HG03103 (cell line): ENCODE results near the gene ACSM3.
A peak's percentile ranks its signal among the peaks of the same experiment; 100 is the strongest.
"Not testable (repeated sequence)": the region's sequence is repeated elsewhere in the genome, so short reads cannot be mapped to it uniquely, and the experiment has no call there.

Experiments
- ATAC-seq: cut with Tn5 transposase; IDR thresholded peaks from one replicate; pipeline ENCODE4 v1.9.1; 2021; ENCODE audit warnings: low read depth; ENCODE audit not compliant: unreplicated experiment

The ACSM3 gene

GRCh38 chr16:20763461-20764232 lies at the start of gene ACSM3:
Gene ACSM3 (plus strand): TSS chr16:20764014. CDS start chr16:20770035, 6,021 bp downstream.
- ATAC-seq = peak; percentile 98

GRCh38 chr16:20717718-20718117 lies 46.1 kb upstream of the ACSM3 start:
- ATAC-seq = not testable (repeated sequence)

GRCh38 chr16:20720251-20720650 lies 43.6 kb upstream of the ACSM3 start:
- ATAC-seq = no peak

- ATAC-seq = no peak
Measured at GRCh38 chr16:20726661-20727060, 37.2 kb upstream of the ACSM3 start.

- ATAC-seq = no peak
Measured at GRCh38 chr16:20727181-20727580, 36.6 kb upstream of the ACSM3 start.

GRCh38 chr16:20729141-20729540 lies 34.7 kb upstream of the ACSM3 start:
- ATAC-seq = no peak

GRCh38 chr16:20734056-20734455 lies 29.8 kb upstream of the ACSM3 start:
- no peak for ATAC-seq

GRCh38 chr16:20734782-20735181 lies 29.0 kb upstream of the ACSM3 start:
- no peak for ATAC-seq

- ATAC-seq = no peak
Measured at GRCh38 chr16:20735490-20735889, 28.3 kb upstream of the ACSM3 start.

GRCh38 chr16:20740007-20740883 lies 23.6 kb upstream of the ACSM3 start:
- ATAC-seq = no peak

GRCh38 chr16:20740901-20741521 lies 22.8 kb upstream of the ACSM3 start:
- ATAC-seq = peak; percentile 82

GRCh38 chr16:20741554-20742285 lies 22.1 kb upstream of the ACSM3 start, which contains the start of gene THUMPD1:
Gene THUMPD1 (minus strand): TSS chr16:20741818. CDS start chr16:20741739, 79 bp downstream.
- ATAC-seq = peak; percentile 87

GRCh38 chr16:20743591-20743990 lies 20.2 kb upstream of the ACSM3 start:
- no peak for ATAC-seq

- no peak for ATAC-seq
Measured at GRCh38 chr16:20744922-20745440, 18.8 kb upstream of the ACSM3 start.

GRCh38 chr16:20746461-20746860 lies 17.4 kb upstream of the ACSM3 start:
- no peak for ATAC-seq

- ATAC-seq = no peak
Measured at GRCh38 chr16:20747030-20747816, 16.6 kb upstream of the ACSM3 start.

GRCh38 chr16:20749474-20749873 lies 14.3 kb upstream of the ACSM3 start:
- ATAC-seq = no peak

- ATAC-seq = no peak
Measured at GRCh38 chr16:20750558-20750957, 13.3 kb upstream of the ACSM3 start.

- no peak for ATAC-seq
Measured at GRCh38 chr16:20753727-20754126, 10.1 kb upstream of the ACSM3 start.
